ENCODE results near the gene GAB1.

DNA sequence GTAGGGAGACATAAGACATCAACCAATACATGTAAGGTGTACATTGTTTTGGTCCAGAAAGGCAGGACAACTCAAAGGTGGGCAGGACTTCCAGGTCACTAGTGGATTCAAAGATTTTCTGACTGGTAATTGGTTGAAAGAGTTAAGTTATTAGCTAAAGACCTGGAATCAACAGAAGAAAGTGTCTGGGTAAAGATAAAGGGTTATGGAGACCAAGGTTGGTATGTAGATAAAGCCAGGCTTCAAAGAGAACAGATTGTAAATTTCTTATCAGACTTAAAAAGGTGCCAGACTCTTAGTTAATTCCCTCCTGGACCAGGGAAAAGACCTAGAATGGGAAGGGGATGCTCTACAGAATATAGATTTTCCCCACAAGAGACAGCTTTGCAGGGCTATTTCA, 28.3 kb upstream of the GAB1 start:
- TF ChIP-seq POLR2A (IDR thresholded peaks at IDR 0.05) (no peak), CTCF (IDR thresholded peaks at IDR 0.05) (no peak)
